ENCODE data around the gene ZMYND12. TPM values are rescaled to one million over a fixed set of nuclear protein-coding genes. Genes with fewer than 3 reads are reported as not detected.

ZMYND12 gene
- total and polyA plus RNA-seq, 9 donors = 0.72 to 11.5 (median 3.1) TPM

- H3K4me1 ChIP-seq (ENCODE audit: insufficient read depth) = peaks cover under 1% of the 10 kb centered on the region
- TF ChIP-seq EP300 (IDR thresholded peaks at IDR 0.05) = no peak
- TF ChIP-seq POLR2A (IDR thresholded peaks at IDR 0.05) = no peak
- no peak for TF ChIP-seq CTCF (IDR thresholded peaks at IDR 0.05)
- no peaks in the 10 kb centered on the region for H3K9me3 ChIP-seq
- intact Hi-C loops (cut with DNase I) = no loop called here
- WGBS, 3 donors = 86 to 94% (median 87%) methylated on average over 6 of the region's 6 CpGs
- H3K27ac ChIP-seq = no peak overlapping the region
- H3K36me3 ChIP-seq = no peaks in the 10 kb centered on the region
- H3K4me3 ChIP-seq = no peak overlapping the region
- DNase-seq = no peak
- no peaks in the 10 kb centered on the region for H3K27me3 ChIP-seq
Observed at GRCh38 chr1:42386051-42386450, 69.8 kb downstream of the ZMYND12 start.

- Histone ChIP-seq H3K4me3 (no peak overlapping the region), H3K27me3 (no peaks in the 10 kb centered on the region), H3K9me3 (no peaks in the 10 kb centered on the region), H3K36me3 (no peaks in the 10 kb centered on the region), H3K4me1 (ENCODE audit: insufficient read depth) (peaks cover 4% of the 10 kb centered on the region), H3K27ac (no peak overlapping the region)
- intact Hi-C loops (cut with DNase I) = no loop called here
- no peak for DNase-seq
- 0 to 10% (median 7%) methylated on average over 1 of the region's 1 CpG for WGBS, 3 donors
- TF ChIP-seq POLR2A (IDR thresholded peaks at IDR 0.05) = no peak
- TF ChIP-seq EP300 (IDR thresholded peaks at IDR 0.05) = no peak
- no peak for TF ChIP-seq CTCF (IDR thresholded peaks at IDR 0.05)
Observed at GRCh38 chr1:42385283-42385682, 70.5 kb downstream of the ZMYND12 start.

- TF ChIP-seq POLR2A (IDR thresholded peaks at IDR 0.05) (no peak), EP300 (IDR thresholded peaks at IDR 0.05) (no peak), CTCF (IDR thresholded peaks at IDR 0.05) (no peak)
- H3K27ac ChIP-seq = no peak overlapping the region
Observed at GRCh38 chr1:42381280-42381673, 74.5 kb downstream of the ZMYND12 start.

GRCh38 chr1:42380586-42381279 lies 75.1 kb downstream of the ZMYND12 start, which contains the start of gene RIMKLA:
RIMKLA (plus strand) TSS chr1:42380792; CDS start chr1:42380935, 143 bp downstream.
- DNase-seq = peak in 4 of 5 donors; percentile 11 to 50 (median 26)
- TF ChIP-seq POLR2A (IDR thresholded peaks at IDR 0.05) (no peak), CTCF (IDR thresholded peaks at IDR 0.05) (no peak), EP300 (IDR thresholded peaks at IDR 0.05) (no peak)
- H3K4me1 ChIP-seq (ENCODE audit: insufficient read depth) = peaks cover 7% of the 10 kb centered on the region
- H3K27me3 ChIP-seq = no peaks in the 10 kb centered on the region
- intact Hi-C loops (cut with DNase I) = no loop called here
- no peak within 1 kb of the TSS for H3K27ac ChIP-seq
- peak within 1 kb of the TSS; percentile 40 for H3K4me3 ChIP-seq
- H3K36me3 ChIP-seq = no peaks in the 10 kb centered on the region
- WGBS, 3 donors = 1 to 3% (median 1%) methylated on average over 49 to 101 of the region's 101 CpGs
- H3K9me3 ChIP-seq = no peaks in the 10 kb centered on the region

More at GRCh38 chr1:42381280-42381673, 74.5 kb downstream of the ZMYND12 start:
- DNase-seq = no peak
- H3K27me3 ChIP-seq = no peaks in the 10 kb centered on the region
- intact Hi-C loops (cut with DNase I) = no loop called here
- H3K36me3 ChIP-seq = no peaks in the 10 kb centered on the region
- H3K4me3 ChIP-seq = peak overlapping the region; percentile 40
- peaks cover 7% of the 10 kb centered on the region for H3K4me1 ChIP-seq (ENCODE audit: insufficient read depth)
- 4 to 10% (median 10%) methylated on average over 8 of the region's 8 CpGs for WGBS, 3 donors
- H3K9me3 ChIP-seq = no peaks in the 10 kb centered on the region

Small RNAs within 50 kb of the gene (small RNA-seq; reads per million reads assigned to genes)
- not detected for gene TMSB4XP1

Other genes with a start within 250 kb of the ZMYND12 start
- gene FOXJ3, start 120.8 kb downstream of the ZMYND12 start, total RNA-seq = 10 to 100 TPM; 36.4 to 59.0 (median 49.4) TPM
- gene FOXJ3, start 120.8 kb downstream of the ZMYND12 start, polyA plus RNA-seq = 10 to 100 TPM; 18.7 to 52.3 TPM
- gene RIMKLA, start 75.2 kb downstream of the ZMYND12 start, total RNA-seq = under 1 TPM in 6 of 7 donors, not detected in 1; 0.02 to 0.23 (median 0.10) TPM
- gene RIMKLA, start 75.2 kb downstream of the ZMYND12 start, polyA plus RNA-seq = under 1 TPM; 0.19 to 0.27 TPM
- 10 to 100 TPM; 33.3 to 59.1 (median 50.6) TPM for gene PPCS, start 521 bp upstream of the ZMYND12 start, total RNA-seq
- gene PPCS, start 521 bp upstream of the ZMYND12 start, polyA plus RNA-seq = 10 to 100 TPM; 65.9 to 89.0 TPM
- 10 to 100 TPM in 1 of 7 donors, 1 to 10 TPM in 6; 5.2 to 11.7 (median 7.2) TPM for gene CCDC30, start 7.3 kb upstream of the ZMYND12 start, total RNA-seq
- 1 to 10 TPM; 3.8 to 4.3 TPM for gene CCDC30, start 7.3 kb upstream of the ZMYND12 start, polyA plus RNA-seq
- gene PPIH, start 202.4 kb upstream of the ZMYND12 start, total RNA-seq = 10 to 100 TPM; 23.1 to 32.8 (median 26.4) TPM
- gene PPIH, start 202.4 kb upstream of the ZMYND12 start, polyA plus RNA-seq = 10 to 100 TPM; 32.1 to 49.1 TPM
- gene YBX1, start 226.4 kb upstream of the ZMYND12 start, total RNA-seq = 100 to 1,000 TPM; 196 to 482 (median 373) TPM
- 100 to 1,000 TPM; 419 to 909 TPM for gene YBX1, start 226.4 kb upstream of the ZMYND12 start, polyA plus RNA-seq

Measured in ovary (tissue), 9 donors.